IPS-15b (cell line): ENCODE results near the gene PPP2R2C.
A peak's percentile ranks its signal among the peaks of the same experiment; 100 is the strongest.

ENCODE experiments used
- H3K27me3 ChIP-seq: one replicate; pipeline ENCODE4 v1.6.1; 2013; ENCODE audit warnings: low read length; ENCODE audit not compliant: control insufficient read depth, insufficient read depth
- H3K36me3 ChIP-seq: one replicate; pipeline ENCODE4 v1.6.1; 2013; ENCODE audit warnings: low read length; ENCODE audit not compliant: control insufficient read depth, insufficient read depth
- H3K4me1 ChIP-seq: one replicate; pipeline ENCODE4 v1.6.1; 2013; ENCODE audit warnings: mild to moderate bottlenecking, low read length; ENCODE audit not compliant: control insufficient read depth, insufficient read depth
- H3K4me3 ChIP-seq: one replicate; pipeline ENCODE4 v1.5.1; 2013; ENCODE audit warnings: low read depth, low read length
- H3K9ac ChIP-seq: one replicate; pipeline ENCODE4 v1.6.1; 2013; ENCODE audit warnings: low read depth, mild to moderate bottlenecking, low read length
- H3K9me3 ChIP-seq: one replicate; pipeline ENCODE4 v1.6.1; 2013; ENCODE audit warnings: mild to moderate bottlenecking, low read length; ENCODE audit not compliant: control insufficient read depth, insufficient read depth

PPP2R2C gene

GRCh38 chr4:6451309-6451708 is 21.1 kb downstream of the PPP2R2C start:
- Histone ChIP-seq H3K4me1 (peaks cover 2% of the 10 kb centered on the region), H3K27me3 (no peaks in the 10 kb centered on the region), H3K36me3 (no peaks in the 10 kb centered on the region)

DNA sequence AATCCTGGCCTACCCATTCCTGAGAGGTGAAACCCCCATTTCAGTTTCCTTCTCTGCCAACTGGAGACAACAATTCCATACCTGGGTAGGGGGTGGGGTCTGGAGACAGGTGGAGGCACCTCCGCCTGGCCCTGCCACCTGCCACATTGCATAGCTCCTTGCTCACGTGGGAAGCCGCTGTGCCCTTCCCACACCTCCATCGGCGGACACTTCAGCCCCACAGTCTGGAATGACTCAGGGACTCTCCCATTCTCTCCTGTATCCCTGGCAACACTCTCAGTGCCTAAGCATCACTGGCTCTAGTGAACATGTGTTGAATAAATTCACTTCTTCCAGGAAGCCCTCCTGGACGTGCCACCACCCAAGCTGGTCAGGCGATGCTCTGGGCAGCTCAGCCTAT is 21.7 kb downstream of the PPP2R2C start:
- Histone ChIP-seq H3K36me3 (no peaks in the 10 kb centered on the region), H3K27me3 (no peaks in the 10 kb centered on the region), H3K9me3 (no peaks in the 10 kb centered on the region), H3K9ac (no peak overlapping the region), H3K4me1 (peaks cover 2% of the 10 kb centered on the region), H3K4me3 (no peak overlapping the region)

More at GRCh38 chr4:6451309-6451708, 21.1 kb downstream of the PPP2R2C start:
- H3K9ac ChIP-seq = no peak overlapping the region
- no peak overlapping the region for H3K4me3 ChIP-seq
- no peaks in the 10 kb centered on the region for H3K9me3 ChIP-seq

DNA sequence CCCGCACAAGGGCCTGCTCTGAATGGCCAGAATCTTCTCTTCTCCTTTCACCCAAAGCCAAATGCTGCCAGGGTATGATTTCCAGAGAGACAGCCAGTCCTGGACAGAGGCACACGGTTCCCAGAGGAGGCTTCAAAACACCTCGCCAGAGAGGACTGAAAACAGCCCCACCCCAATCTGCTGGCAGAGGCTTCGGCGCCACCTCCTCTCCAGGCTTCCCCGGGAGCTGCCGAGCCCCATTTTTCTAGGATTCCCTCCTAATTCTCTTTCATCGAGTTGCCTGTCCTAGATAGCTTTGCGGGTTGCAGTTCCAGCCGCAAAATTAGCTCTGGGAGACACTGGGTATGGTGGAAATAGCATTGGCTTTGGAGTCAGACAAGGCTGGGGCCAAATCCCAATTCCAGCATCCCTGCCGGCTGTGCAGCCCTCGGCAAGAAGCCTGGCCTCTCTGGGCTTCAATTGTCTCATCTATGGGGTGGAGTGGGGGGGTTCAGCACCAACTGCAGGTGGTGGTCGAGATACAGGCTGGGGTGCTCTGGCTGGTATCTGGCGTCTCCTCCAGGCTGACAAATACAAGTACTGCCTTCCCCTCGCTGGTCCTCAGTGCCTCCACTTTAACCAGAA is 22.6 kb downstream of the PPP2R2C start:
- Histone ChIP-seq H3K27me3 (no peaks in the 10 kb centered on the region), H3K9ac (no peak overlapping the region), H3K36me3 (no peaks in the 10 kb centered on the region), H3K4me3 (no peak overlapping the region), H3K4me1 (peaks cover 2% of the 10 kb centered on the region), H3K9me3 (no peaks in the 10 kb centered on the region)

DNA sequence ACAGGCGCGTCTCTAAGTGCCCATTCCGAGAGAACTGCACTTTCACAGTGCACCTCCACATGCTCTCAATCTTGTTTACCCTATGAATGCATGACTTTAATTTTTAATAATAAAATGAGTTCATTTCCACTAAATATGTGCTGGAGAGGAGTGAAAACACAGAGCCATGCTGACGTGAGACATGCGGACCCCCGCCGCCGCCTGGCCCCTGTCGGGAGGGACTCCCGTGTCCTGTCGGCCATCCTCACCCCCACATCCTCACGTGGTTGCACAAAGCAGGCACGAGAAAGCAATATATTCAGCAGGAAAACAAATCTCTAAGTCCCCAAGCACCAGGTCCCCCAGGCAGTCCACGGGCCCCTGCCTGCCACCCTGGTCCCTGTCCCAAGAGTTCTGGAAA is 23.1 kb downstream of the PPP2R2C start:
- H3K4me3 ChIP-seq = no peak overlapping the region
- peaks cover 2% of the 10 kb centered on the region for H3K4me1 ChIP-seq
- no peak overlapping the region for H3K9ac ChIP-seq
- no peaks in the 10 kb centered on the region for H3K27me3 ChIP-seq
- no peaks in the 10 kb centered on the region for H3K9me3 ChIP-seq
- H3K36me3 ChIP-seq = no peaks in the 10 kb centered on the region

- Histone ChIP-seq H3K4me1 (peaks cover 2% of the 10 kb centered on the region), H3K4me3 (no peak overlapping the region), H3K27me3 (no peaks in the 10 kb centered on the region), H3K9me3 (no peaks in the 10 kb centered on the region), H3K36me3 (no peaks in the 10 kb centered on the region), H3K9ac (no peak overlapping the region)
Observed at GRCh38 chr4:6448476-6449170, 23.8 kb downstream of the PPP2R2C start.

GRCh38 chr4:6447672-6448171 is 24.7 kb downstream of the PPP2R2C start:
- no peak overlapping the region for H3K4me3 ChIP-seq
- no peak overlapping the region for H3K9ac ChIP-seq
- H3K27me3 ChIP-seq = no peaks in the 10 kb centered on the region
- peaks cover 2% of the 10 kb centered on the region for H3K4me1 ChIP-seq
- H3K36me3 ChIP-seq = no peaks in the 10 kb centered on the region
- H3K9me3 ChIP-seq = no peaks in the 10 kb centered on the region

DNA sequence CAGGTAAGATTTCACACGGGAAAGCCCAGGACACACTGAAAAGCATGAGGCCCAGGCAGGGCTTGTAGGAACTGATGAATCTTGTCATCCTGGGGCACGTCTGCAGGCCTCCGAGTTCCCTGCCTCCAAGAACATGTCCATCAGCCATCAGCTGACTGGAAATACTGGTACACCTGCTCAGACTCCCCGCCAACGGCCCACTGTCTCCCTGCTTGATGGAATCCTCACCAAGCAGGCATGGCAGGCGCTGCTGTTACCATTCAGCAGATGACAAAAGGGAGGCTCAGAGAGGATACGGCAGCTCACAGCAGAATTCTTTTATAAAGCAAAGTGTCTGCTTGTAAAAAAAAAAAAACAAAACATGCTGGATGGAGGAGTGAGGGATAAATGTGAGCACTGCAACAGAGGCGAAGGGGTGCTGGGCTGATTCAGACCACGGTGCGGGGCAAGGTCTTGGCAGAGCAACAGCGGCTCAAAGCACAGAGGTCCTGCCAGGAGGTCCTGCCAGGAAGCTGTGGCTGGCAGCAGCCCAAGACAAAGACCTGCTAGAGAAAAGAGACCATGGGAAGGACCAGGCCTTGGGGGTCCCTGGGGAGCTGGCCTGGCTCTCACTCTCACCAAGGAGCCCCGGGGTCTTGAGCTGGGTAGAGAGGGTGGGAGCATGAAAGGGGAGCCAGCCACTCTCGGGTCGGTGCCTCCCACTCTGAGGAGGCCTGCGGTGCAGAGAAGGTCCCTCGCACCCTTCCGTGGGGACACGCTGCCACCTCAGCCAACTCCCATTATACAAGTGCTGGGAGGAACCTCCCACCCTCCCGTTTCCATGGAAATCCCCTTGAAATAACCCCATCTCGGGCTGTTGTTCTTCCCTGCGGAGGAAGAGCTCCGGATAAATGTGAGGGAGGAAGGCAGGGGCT is 25.6 kb downstream of the PPP2R2C start:
- Histone ChIP-seq H3K9me3 (no peaks in the 10 kb centered on the region), H3K4me1 (peaks cover 2% of the 10 kb centered on the region), H3K36me3 (no peaks in the 10 kb centered on the region), H3K27me3 (no peaks in the 10 kb centered on the region), H3K9ac (peak overlapping the region; percentile 1), H3K4me3 (no peak overlapping the region)

DNA sequence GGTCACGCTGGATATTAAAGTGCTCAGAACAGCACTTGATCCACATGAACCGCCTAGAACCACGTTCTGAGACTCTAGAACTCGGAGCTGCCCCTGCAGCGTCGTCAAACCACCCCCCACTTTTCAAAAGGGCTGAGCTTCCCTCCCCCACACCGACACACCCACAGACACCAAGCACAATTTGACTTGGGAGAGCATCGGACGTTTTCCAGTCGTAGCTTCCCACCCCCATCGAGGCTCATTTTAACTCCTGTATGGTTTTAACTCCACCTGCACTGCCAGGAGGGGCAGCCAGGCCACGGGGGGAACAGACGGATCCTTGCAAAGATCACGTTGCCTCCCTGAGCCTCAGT is 26.3 kb downstream of the PPP2R2C start:
- H3K36me3 ChIP-seq = no peaks in the 10 kb centered on the region
- no peak overlapping the region for H3K4me3 ChIP-seq
- no peaks in the 10 kb centered on the region for H3K9me3 ChIP-seq
- peaks cover 2% of the 10 kb centered on the region for H3K4me1 ChIP-seq
- no peaks in the 10 kb centered on the region for H3K27me3 ChIP-seq
- no peak overlapping the region for H3K9ac ChIP-seq

DNA sequence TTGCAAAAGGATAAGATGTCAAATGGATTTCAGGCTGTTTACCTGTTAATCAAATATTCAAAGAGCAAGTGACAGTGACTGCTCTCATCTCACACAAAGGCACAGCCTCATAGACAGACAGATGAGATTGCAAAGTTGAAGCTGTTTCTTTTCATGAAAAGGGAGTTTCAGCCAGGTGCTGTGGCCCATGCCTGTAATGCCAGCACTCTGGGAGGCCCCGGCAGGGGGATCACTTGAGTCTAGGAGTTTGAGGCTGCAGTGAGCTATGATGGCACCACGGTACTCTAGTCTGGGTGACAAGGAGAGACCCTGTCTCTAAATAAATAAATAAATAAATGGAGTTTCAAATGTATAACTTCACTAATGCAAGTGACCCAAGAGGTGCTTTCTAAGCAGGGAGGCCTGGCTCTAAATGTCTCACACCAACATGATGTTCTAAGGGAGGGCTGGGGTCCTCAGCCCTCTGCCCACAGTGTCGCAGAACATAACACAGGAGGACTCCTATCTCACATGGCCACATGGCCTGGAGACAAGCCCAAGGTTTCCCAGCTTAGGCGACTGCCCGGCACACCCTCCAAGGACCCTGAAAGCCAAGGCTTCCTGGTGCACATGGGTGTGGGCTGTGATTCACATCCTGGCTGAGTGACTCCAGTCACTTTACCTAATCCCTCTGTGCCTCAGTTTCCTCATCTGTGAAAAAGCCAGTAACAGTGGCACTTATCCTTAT is 26.8 kb downstream of the PPP2R2C start:
- Histone ChIP-seq H3K9ac (no peak overlapping the region), H3K27me3 (no peaks in the 10 kb centered on the region), H3K4me3 (no peak overlapping the region), H3K4me1 (peaks cover 2% of the 10 kb centered on the region), H3K36me3 (no peaks in the 10 kb centered on the region), H3K9me3 (no peaks in the 10 kb centered on the region)

GRCh38 chr4:6444582-6444981 is 27.8 kb downstream of the PPP2R2C start:
- Histone ChIP-seq H3K4me1 (peaks cover 2% of the 10 kb centered on the region), H3K9me3 (no peaks in the 10 kb centered on the region), H3K9ac (no peak overlapping the region), H3K4me3 (no peak overlapping the region), H3K36me3 (no peaks in the 10 kb centered on the region), H3K27me3 (no peaks in the 10 kb centered on the region)
